Upper lobe of left lung (tissue), 6 donors: ENCODE measurements around the gene TEX30. TPM values are rescaled to one million over a fixed set of nuclear protein-coding genes. Genes with fewer than 3 reads are reported as not detected.

ENCODE experiments used
- ATAC-seq, 2 donors: fragments of 200-7000 bp; cut with Tn5 transposase; one replicate each; pipeline ENCODE4 v1.9.1; 2022; ENCODE audit warnings: mild to moderate bottlenecking in 2 of 2, moderate library complexity in 2 of 2; ENCODE audit not compliant: low FRiP score in 2 of 2
- DNase-seq, 2 donors: peaks; one replicate each; pipeline ENCODE4 v3.0.0-alpha.2; 2019 to 2020
- H3K27ac ChIP-seq, 4 donors: fragments of 200-600 bp; sonication (generic); one replicate each; pipeline ENCODE4 v1.5.1; 2016 to 2019
- H3K27me3 ChIP-seq, 4 donors: fragments of 200-600 bp; sonication (generic); one replicate each; pipeline ENCODE4 v1.5.1; 2017 to 2019
- H3K36me3 ChIP-seq, 4 donors: fragments of 200-600 bp; sonication (generic); one replicate each; pipeline ENCODE4 v1.5.1; 2016 to 2019
- H3K4me1 ChIP-seq, 4 donors: fragments of 200-600 bp; sonication (generic); one replicate each; pipeline ENCODE4 v1.5.1; 2018 to 2019
- H3K4me3 ChIP-seq, 4 donors: fragments of 200-600 bp; sonication (generic); one replicate each; pipeline ENCODE4 v1.5.1; 2017 to 2019; ENCODE audit warnings: mild to moderate bottlenecking in 2 of 4, moderate library complexity in 1 of 4
- H3K9me3 ChIP-seq, 4 donors: fragments of 200-600 bp; sonication (generic); one replicate each; pipeline ENCODE4 v1.5.1; 2018 to 2019
- EP300 ChIP-seq, 4 donors: sonication (generic); formaldehyde crosslinking; IDR thresholded peaks; one replicate each; pipeline ENCODE4 v1.5.1; 2017; ENCODE audit warnings: antibody characterized with exemption in 4 of 4, control low read depth in 2 of 4
- POLR2A ChIP-seq, 4 donors: fragments of 450-650 bp; IDR thresholded peaks; one replicate each; pipeline ENCODE4 v1.5.1; 2016 to 2017; ENCODE audit warnings: antibody characterized with exemption in 4 of 4, mild to moderate bottlenecking in 2 of 4
- POLR2AphosphoS5 ChIP-seq, 2 donors: sonication (generic); formaldehyde crosslinking; IDR thresholded peaks; one replicate each; pipeline ENCODE4 v1.5.1; 2017; ENCODE audit warnings: antibody characterized with exemption in 2 of 2
- WGBS, 2 donors: methylation state at CpG; one replicate each; pipeline ENCODE4 v1.1.5; 2017 to 2018; 5-methylcytosine and 5-hydroxymethylcytosine counted together
- total RNA-seq, 6 donors: library from RNA; depleted of rRNA in 4 of 6; stranded (reverse); fragments of >200 nt in 4 of 6; gene quantifications; one replicate each; pipeline versions ENCODE4 v1.1.0 to v1.2.1, GENCODE V29; 2016 to 2021
- TF ChIP-seq, protein P1 (sequence below), 6 experiments: fragments of 450-650 bp in 4 of 6; fragments of 200-600 bp in 2 of 6; sonication (generic) in 2 of 6; IDR thresholded peaks; one replicate each; pipeline ENCODE4 v1.5.1; 2016 to 2019; ENCODE audit warnings: antibody characterized with exemption in 6 of 6
- donor health status: DM: no; HTN: no; CAD: no; lungs with moderate emphysema.
- donor health status: DM: no; HTN: yes; CAD: no; lungs with severe emphysema.

TEX30 gene
- total RNA-seq, 6 donors from 2014 or later = 1.00 to 7.8 (median 6.2) TPM

DNA sequence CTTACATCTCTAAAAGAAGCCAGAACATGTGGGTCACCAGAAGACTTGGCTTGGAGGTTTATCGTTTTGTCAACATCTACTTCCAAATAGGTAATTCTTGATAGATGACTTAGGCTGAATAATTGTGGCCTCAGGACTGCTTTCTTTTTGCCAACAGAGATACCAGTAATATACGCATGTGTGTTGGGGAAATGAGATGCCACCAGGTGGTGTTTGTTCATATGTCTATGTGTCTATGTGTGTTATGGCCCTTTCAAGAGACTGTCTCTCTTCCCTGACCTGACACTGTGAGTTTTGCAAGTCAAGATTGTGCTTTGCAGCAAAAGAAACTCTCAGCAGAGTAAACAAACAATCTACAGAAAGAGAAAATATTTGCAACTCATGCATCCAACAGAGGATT, 47.2 kb downstream of the TEX30 start:
- peaks cover 0 to 13% (median 9%) of the 10 kb centered on the region in 4 donors for H3K4me1 ChIP-seq
- no peak for ATAC-seq
- WGBS, 2 donors = 69 to 86% methylated on average over 2 of the region's 2 CpGs
- no peak overlapping the region for H3K4me3 ChIP-seq
- H3K27ac ChIP-seq = no peak overlapping the region
- DNase-seq = no peak
- H3K27me3 ChIP-seq = no peaks in the 10 kb centered on the region
- TF ChIP-seq POLR2AphosphoS5 (IDR thresholded peaks at IDR 0.05) (no peak), POLR2A (IDR thresholded peaks at IDR 0.05) (no peak), EP300 (IDR thresholded peaks at IDR 0.05) (no peak)
- TF ChIP-seq, protein P1, sequence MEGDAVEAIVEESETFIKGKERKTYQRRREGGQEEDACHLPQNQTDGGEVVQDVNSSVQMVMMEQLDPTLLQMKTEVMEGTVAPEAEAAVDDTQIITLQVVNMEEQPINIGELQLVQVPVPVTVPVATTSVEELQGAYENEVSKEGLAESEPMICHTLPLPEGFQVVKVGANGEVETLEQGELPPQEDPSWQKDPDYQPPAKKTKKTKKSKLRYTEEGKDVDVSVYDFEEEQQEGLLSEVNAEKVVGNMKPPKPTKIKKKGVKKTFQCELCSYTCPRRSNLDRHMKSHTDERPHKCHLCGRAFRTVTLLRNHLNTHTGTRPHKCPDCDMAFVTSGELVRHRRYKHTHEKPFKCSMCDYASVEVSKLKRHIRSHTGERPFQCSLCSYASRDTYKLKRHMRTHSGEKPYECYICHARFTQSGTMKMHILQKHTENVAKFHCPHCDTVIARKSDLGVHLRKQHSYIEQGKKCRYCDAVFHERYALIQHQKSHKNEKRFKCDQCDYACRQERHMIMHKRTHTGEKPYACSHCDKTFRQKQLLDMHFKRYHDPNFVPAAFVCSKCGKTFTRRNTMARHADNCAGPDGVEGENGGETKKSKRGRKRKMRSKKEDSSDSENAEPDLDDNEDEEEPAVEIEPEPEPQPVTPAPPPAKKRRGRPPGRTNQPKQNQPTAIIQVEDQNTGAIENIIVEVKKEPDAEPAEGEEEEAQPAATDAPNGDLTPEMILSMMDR (IDR thresholded peaks at IDR 0.05) = no peak
- no peaks in the 10 kb centered on the region for H3K9me3 ChIP-seq
- no peaks in the 10 kb centered on the region for H3K36me3 ChIP-seq

DNA sequence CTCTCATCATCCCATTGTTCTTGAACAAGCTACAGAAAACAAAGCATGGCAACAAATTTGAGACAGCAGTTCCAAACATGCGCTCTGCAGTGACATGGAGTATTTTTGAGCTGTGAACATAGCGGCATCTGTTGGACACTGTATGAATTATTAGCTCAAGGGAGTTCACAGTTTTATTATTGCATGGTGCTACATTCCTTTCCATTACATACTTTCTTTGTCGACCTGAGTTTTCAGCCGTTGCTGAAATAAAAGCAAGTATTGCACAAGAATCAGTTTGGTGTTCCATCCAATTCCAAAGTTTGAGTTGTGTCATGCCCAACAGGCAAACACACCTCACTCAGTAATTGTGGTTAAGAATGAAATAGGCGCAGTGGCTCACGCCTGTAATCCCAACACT, 48.7 kb downstream of the TEX30 start:
- 52 to 53% methylated on average over 6 of the region's 6 CpGs for WGBS, 2 donors

DNA sequence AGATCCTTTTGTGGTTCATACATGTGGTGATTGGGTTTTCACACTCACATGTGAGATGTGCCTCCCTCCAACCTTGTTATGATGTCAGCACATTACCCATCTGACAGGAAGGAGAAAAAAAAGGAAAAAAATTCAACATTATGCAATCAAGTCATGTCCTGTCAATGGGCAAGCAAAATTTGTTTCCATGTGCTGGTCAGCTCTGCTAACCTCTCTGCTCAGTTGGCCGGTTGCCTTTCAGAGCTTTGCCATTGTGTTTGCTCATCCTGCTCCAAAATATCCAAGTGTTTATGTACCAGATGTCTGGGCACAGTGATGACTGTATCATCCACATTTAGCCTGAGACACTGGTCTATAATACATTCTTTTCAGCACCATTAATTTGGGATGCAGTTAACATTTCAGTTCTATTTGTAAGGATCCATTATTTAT, 51.8 kb downstream of the TEX30 start:
- TF ChIP-seq POLR2A (IDR thresholded peaks at IDR 0.05) (no peak), EP300 (IDR thresholded peaks at IDR 0.05) (no peak), POLR2AphosphoS5 (IDR thresholded peaks at IDR 0.05) (no peak)
- TF ChIP-seq, protein P1 (IDR thresholded peaks at IDR 0.05) = no peak
- DNase-seq (no peak), ATAC-seq (peak in 1 of 2 donors; percentile 18)
- Histone ChIP-seq H3K27ac (no peak overlapping the region), H3K9me3 (no peaks in the 10 kb centered on the region), H3K36me3 (no peaks in the 10 kb centered on the region), H3K4me3 (no peak overlapping the region), H3K4me1 (no peaks in the 10 kb centered on the region), H3K27me3 (no peaks in the 10 kb centered on the region)
- 28 to 53% methylated on average over 1 of the region's 1 CpG for WGBS, 2 donors

More for the DNA sequence above, 48.7 kb downstream of the TEX30 start:
- DNase-seq (no peak), ATAC-seq (peak; percentile 66 to 72)
- Histone ChIP-seq H3K27me3 (no peaks in the 10 kb centered on the region), H3K4me3 (no peak overlapping the region), H3K4me1 (peaks cover 0 to 7% (median 4%) of the 10 kb centered on the region in 4 donors), H3K36me3 (no peaks in the 10 kb centered on the region), H3K9me3 (no peaks in the 10 kb centered on the region), H3K27ac (no peak overlapping the region)
- TF ChIP-seq EP300 (IDR thresholded peaks at IDR 0.05) = no peak
- TF ChIP-seq, protein P1 (IDR thresholded peaks at IDR 0.05) = peak; percentile 21 to 64 (median 46)

DNA sequence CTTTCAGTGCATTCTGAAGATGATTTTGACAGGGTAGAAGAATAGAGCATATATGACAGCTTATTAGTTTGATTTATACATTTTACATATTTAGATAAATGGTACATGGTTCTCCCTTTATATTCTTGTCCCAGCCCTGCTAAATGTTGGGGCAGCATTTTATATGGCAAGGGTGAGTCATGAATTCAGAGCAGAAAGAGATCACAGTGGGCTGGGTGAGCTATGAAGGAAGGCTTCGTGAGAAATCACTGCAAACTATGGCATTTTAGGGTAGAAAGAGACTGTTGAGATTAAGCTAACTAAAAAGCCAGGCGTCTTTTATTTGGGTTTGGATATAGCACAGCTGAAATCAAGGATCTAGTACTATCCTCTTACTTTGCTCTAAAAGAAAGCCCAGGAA, 54.8 kb downstream of the TEX30 start:
- H3K36me3 ChIP-seq = no peaks in the 10 kb centered on the region
- H3K9me3 ChIP-seq = no peaks in the 10 kb centered on the region
- DNase-seq (no peak), ATAC-seq (no peak)
- H3K27me3 ChIP-seq = no peaks in the 10 kb centered on the region
- TF ChIP-seq EP300 (IDR thresholded peaks at IDR 0.05) = no peak
- no peak for TF ChIP-seq POLR2A (IDR thresholded peaks at IDR 0.05)
- TF ChIP-seq, protein P1 (IDR thresholded peaks at IDR 0.05) = no peak
- no peak for TF ChIP-seq POLR2AphosphoS5 (IDR thresholded peaks at IDR 0.05)
- no peak overlapping the region for H3K4me3 ChIP-seq
- 76 to 88% methylated on average over 2 of the region's 2 CpGs for WGBS, 2 donors
- no peaks in the 10 kb centered on the region for H3K4me1 ChIP-seq
- peak overlapping the region in 1 of 4 donors; percentile 6 for H3K27ac ChIP-seq

Other genes with a start within 250 kb of the TEX30 start
- gene TPP2, start 176.8 kb downstream of the TEX30 start, total RNA-seq = 10 to 100 TPM; 30.8 to 69.1 (median 41.2) TPM
- not detected for gene METTL21C, start 78.7 kb downstream of the TEX30 start, total RNA-seq
- gene POGLUT2, start 25.2 kb upstream of the TEX30 start, total RNA-seq = 1 to 10 TPM; 1.6 to 8.4 (median 3.8) TPM
- gene BIVM, start 25.3 kb upstream of the TEX30 start, total RNA-seq = 10 to 100 TPM in 5 of 6 donors, 1 to 10 TPM in 1; 7.1 to 45.1 (median 15.6) TPM
- gene ERCC5, start 72.2 kb upstream of the TEX30 start, total RNA-seq = 100 to 1,000 TPM in 1 of 6 donors, 10 to 100 TPM in 5; 39.1 to 138 (median 47.4) TPM